Osteocyte (in vitro differentiated cells): ENCODE data around the gene SLC29A2. TPM values are rescaled to one million over a fixed set of nuclear protein-coding genes. Genes with fewer than 3 reads are reported as not detected.

Source experiments
- DNase-seq: peaks from one replicate; pipeline ENCODE4 v3.0.0; 2021; ENCODE audit warnings: mixed read lengths; ENCODE audit not compliant: unreplicated experiment; ENCODE audit errors: extremely low spot score
- H3K27ac Mint-ChIP-seq: one replicate; pipeline ENCODE4 v1.8.0; 2021; ENCODE audit warnings: mild to moderate bottlenecking, mixed read lengths; ENCODE audit not compliant: unreplicated experiment
- H3K27me3 Mint-ChIP-seq: one replicate; pipeline ENCODE4 v1.8.0; 2021; ENCODE audit warnings: mixed read lengths; ENCODE audit not compliant: unreplicated experiment
- H3K36me3 Mint-ChIP-seq: one replicate; pipeline ENCODE4 v1.8.0; 2021; ENCODE audit warnings: mixed read lengths; ENCODE audit not compliant: unreplicated experiment
- H3K4me1 Mint-ChIP-seq: one replicate; pipeline ENCODE4 v1.8.0; 2021; ENCODE audit warnings: mixed read lengths; ENCODE audit not compliant: unreplicated experiment
- H3K4me3 Mint-ChIP-seq: one replicate; pipeline ENCODE4 v1.8.0; 2021; ENCODE audit warnings: mild to moderate bottlenecking, moderate library complexity, mixed read lengths; ENCODE audit not compliant: unreplicated experiment
- H3K9me3 Mint-ChIP-seq: one replicate; pipeline ENCODE4 v1.8.0; 2021; ENCODE audit warnings: mixed read lengths; ENCODE audit not compliant: unreplicated experiment
- CTCF ChIP-seq: fragments of 200-600 bp; sonication (generic); IDR thresholded peaks from 2 replicates; pipeline ENCODE4 v1.5.0; 2021; ENCODE audit warnings: antibody characterized with exemption, mild to moderate bottlenecking, moderate library complexity
- total RNA-seq: library from RNA; stranded (reverse); gene quantifications from 2 replicates; pipeline ENCODE4 v1.2.1, GENCODE V29; 2021

The SLC29A2 gene
- total RNA-seq, 1 donor from 2014 or later = 3.6 TPM

DNA sequence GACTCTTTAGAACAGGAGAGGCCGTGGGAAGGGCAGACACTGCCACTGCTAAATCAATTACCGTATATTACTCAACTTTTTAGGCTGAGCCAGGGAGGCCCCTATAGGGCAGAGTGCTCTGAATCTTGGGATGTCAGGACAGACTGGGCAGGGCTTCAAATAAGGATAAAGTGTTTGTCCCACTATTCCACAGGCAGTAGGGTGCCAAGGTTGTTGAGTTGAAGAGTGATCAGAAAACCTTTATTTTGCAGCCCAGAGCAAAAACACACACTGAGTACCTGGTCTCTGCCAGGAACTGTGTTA lies 22.5 kb downstream of the SLC29A2 start:
- no peak for DNase-seq
- no peaks in the 10 kb centered on the region for H3K9me3 Mint-ChIP-seq
- no peaks in the 10 kb centered on the region for H3K27me3 Mint-ChIP-seq
- peak overlapping the region; percentile 34 for H3K27ac Mint-ChIP-seq
- H3K4me1 Mint-ChIP-seq = peaks cover 41% of the 10 kb centered on the region
- peaks cover 7% of the 10 kb centered on the region for H3K36me3 Mint-ChIP-seq
- H3K4me3 Mint-ChIP-seq = no peak overlapping the region
- TF ChIP-seq CTCF = no peak

- Mint-ChIP-seq H3K27me3 (no peaks in the 10 kb centered on the region), H3K9me3 (no peaks in the 10 kb centered on the region), H3K4me3 (peak within 1 kb of the TSS; percentile 88), H3K4me1 (peaks cover 49% of the 10 kb centered on the region), H3K36me3 (peaks cover 3% of the 10 kb centered on the region), H3K27ac (peak within 1 kb of the TSS; percentile 87)
- TF ChIP-seq CTCF = no peak
- peak; percentile 94 for DNase-seq
Observed at GRCh38 chr11:66347425-66348276, 23.9 kb downstream of the SLC29A2 start, which contains the start of gene B4GAT1. Gene B4GAT1 (minus strand): TSS chr11:66347629. CDS start chr11:66347545, 84 bp downstream.

- Mint-ChIP-seq H3K9me3 (no peaks in the 10 kb centered on the region), H3K27me3 (no peaks in the 10 kb centered on the region), H3K4me1 (peaks cover 49% of the 10 kb centered on the region), H3K4me3 (peak overlapping the region; percentile 72), H3K27ac (peak overlapping the region; percentile 96), H3K36me3 (peaks cover 1% of the 10 kb centered on the region)
- no peak for DNase-seq
- TF ChIP-seq CTCF = no peak
Observed at GRCh38 chr11:66346476-66347424, 24.8 kb downstream of the SLC29A2 start.

- peak overlapping the region; percentile 96 for H3K27ac Mint-ChIP-seq
- H3K9me3 Mint-ChIP-seq = no peaks in the 10 kb centered on the region
- DNase-seq = no peak
- peak overlapping the region; percentile 91 for H3K4me3 Mint-ChIP-seq
- no peaks in the 10 kb centered on the region for H3K27me3 Mint-ChIP-seq
- H3K36me3 Mint-ChIP-seq = peaks cover 10% of the 10 kb centered on the region
- peaks cover 49% of the 10 kb centered on the region for H3K4me1 Mint-ChIP-seq
- TF ChIP-seq CTCF = no peak
Observed at GRCh38 chr11:66345316-66345649, 26.3 kb downstream of the SLC29A2 start.
